Measurements from ENCODE around the gene MARCKS. TPM values are rescaled to one million over a fixed set of nuclear protein-coding genes. Genes with fewer than 3 reads are reported as not detected.

MARCKS gene
- total RNA-seq, 2 donors from 2014 or later, result 34.3 TPM

DNA sequence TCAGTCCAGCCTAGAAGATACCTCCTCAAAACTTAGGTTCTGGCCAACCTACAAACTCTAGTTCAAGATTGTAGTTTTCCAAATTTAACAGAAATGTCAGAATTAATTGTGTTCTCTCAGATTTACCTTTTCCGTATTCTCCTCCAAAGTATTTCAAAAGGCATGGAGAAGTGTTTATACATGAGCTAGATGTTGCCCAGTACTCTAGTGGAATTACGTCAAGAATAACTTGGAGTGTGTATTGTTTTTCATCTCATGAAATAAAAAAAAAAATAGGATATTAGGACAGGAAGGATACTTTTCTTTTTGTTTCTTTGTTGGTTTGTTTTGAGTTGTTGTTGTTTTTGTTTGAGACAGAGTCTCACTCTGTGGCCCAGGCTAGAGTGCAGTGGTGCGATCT lies 32.3 kb upstream of the MARCKS start:
- Histone ChIP-seq H3K36me3 (no peaks in the 10 kb centered on the region), H3K27ac (no peak overlapping the region), H3K4me3 (no peak overlapping the region), H3K4me1 (ENCODE audit: control insufficient read depth in 1 of 2, low read depth in 2 of 2) (peaks cover 0 to 8% of the 10 kb centered on the region in 2 donors), H3K27me3 (replicated peaks; ENCODE audit: insufficient read depth) (no peaks in the 10 kb centered on the region), H3K9me3 (no peaks in the 10 kb centered on the region)
- TF ChIP-seq, protein P1, sequence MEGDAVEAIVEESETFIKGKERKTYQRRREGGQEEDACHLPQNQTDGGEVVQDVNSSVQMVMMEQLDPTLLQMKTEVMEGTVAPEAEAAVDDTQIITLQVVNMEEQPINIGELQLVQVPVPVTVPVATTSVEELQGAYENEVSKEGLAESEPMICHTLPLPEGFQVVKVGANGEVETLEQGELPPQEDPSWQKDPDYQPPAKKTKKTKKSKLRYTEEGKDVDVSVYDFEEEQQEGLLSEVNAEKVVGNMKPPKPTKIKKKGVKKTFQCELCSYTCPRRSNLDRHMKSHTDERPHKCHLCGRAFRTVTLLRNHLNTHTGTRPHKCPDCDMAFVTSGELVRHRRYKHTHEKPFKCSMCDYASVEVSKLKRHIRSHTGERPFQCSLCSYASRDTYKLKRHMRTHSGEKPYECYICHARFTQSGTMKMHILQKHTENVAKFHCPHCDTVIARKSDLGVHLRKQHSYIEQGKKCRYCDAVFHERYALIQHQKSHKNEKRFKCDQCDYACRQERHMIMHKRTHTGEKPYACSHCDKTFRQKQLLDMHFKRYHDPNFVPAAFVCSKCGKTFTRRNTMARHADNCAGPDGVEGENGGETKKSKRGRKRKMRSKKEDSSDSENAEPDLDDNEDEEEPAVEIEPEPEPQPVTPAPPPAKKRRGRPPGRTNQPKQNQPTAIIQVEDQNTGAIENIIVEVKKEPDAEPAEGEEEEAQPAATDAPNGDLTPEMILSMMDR (IDR thresholded peaks at IDR 0.05), result no peak
- DNase-seq (ENCODE audit: low spot score) (no peak), ATAC-seq (ENCODE audit: insufficient number of reproducible peaks, low FRiP score, low read depth) (no peak)

DNA sequence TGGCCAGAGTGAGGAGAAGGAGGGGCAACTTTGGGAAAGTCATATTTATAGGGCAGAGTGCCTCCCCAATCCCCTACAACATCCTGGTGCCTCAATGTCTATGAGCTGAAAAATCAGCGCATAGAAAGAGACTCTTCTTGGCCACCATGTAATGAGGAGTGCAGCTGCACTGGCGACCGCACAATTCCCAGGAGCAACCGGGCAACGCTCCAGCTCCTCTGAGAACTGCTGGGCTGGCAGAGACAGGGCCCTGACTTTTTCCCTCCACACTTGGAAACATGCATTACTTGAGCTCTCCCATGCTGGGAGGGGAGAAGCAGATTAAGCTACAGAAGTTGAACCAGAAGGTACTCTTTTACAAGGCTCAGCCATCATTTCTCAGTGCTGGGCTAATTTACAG lies 31.4 kb upstream of the MARCKS start:
- TF ChIP-seq, protein P1 (IDR thresholded peaks at IDR 0.05), result no peak
- DNase-seq (ENCODE audit: low spot score), result peak; percentile 8
- Histone ChIP-seq H3K27ac (no peak overlapping the region), H3K4me1 (ENCODE audit: control insufficient read depth in 1 of 2, low read depth in 2 of 2) (peaks cover 0 to 8% of the 10 kb centered on the region in 2 donors), H3K9me3 (no peaks in the 10 kb centered on the region), H3K27me3 (replicated peaks; ENCODE audit: insufficient read depth) (no peaks in the 10 kb centered on the region), H3K36me3 (no peaks in the 10 kb centered on the region), H3K4me3 (no peak overlapping the region)
- no peak for ATAC-seq (ENCODE audit: insufficient number of reproducible peaks, low FRiP score, low read depth)

DNA sequence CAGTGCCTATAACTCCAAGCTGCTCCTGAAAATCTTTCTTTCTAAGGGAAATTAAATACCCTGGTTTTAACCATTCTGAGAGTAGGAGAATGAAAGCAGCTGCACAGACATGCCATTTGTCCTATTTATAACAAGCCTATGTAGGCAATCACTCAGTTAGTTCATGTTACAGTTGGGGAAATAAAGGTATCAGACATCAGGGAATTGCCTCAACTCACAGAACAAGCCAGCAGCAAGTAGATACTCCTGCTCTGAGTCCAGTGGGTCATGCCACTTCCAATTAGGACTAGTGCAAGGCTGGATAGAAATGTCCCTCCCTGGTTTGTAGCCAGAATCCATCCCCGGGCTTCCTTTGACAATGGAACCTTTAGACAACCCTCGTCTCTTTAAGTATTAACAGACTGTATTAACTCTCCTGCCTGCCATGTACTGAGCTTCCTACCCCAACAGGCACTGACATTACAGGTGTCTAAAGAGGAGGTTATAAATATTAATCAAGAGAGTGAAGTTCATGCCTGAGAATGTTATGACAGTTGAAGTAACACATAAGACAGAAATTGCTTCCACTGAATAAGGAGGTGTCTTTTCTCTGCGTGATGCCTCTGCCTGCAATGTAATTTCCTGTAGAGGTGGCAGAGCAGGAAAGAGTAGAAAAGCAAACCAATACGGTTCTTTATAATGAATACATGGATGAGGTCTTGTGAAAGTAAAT lies 28.0 kb upstream of the MARCKS start:
- Histone ChIP-seq H3K4me3 (no peak overlapping the region), H3K9me3 (no peaks in the 10 kb centered on the region), H3K4me1 (ENCODE audit: control insufficient read depth in 1 of 2, low read depth in 2 of 2) (peaks cover 0 to 8% of the 10 kb centered on the region in 2 donors), H3K36me3 (no peaks in the 10 kb centered on the region), H3K27me3 (replicated peaks; ENCODE audit: insufficient read depth) (no peaks in the 10 kb centered on the region), H3K27ac (no peak overlapping the region)
- TF ChIP-seq, protein P1 (IDR thresholded peaks at IDR 0.05), result no peak
- no peak for DNase-seq (ENCODE audit: low spot score)
- ATAC-seq (ENCODE audit: insufficient number of reproducible peaks, low FRiP score, low read depth), result no peak

DNA sequence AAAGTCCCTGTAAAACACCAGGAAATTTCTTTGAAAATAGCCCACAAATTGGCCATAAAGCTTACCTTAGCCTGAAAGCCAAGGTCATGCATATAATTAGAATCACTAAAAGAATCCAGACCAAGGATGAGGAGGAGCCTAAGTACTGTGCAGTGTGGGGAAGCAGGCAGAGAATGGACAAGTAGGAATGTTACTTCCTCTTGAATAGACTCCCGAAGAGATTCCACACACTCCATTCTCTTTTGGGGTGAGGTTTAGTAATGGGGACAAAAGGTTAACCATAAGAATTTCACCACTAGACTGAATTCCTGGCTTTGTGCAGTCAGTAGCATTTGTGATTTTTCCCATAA lies 27.5 kb upstream of the MARCKS start:
- no peak for DNase-seq (ENCODE audit: low spot score)
- no peak overlapping the region for H3K4me3 ChIP-seq
- no peak overlapping the region for H3K27ac ChIP-seq
- H3K36me3 ChIP-seq, result no peaks in the 10 kb centered on the region
- TF ChIP-seq, protein P1 (IDR thresholded peaks at IDR 0.05), result no peak
- peaks cover 0 to 8% of the 10 kb centered on the region in 2 donors for H3K4me1 ChIP-seq (ENCODE audit: control insufficient read depth in 1 of 2, low read depth in 2 of 2)
- no peaks in the 10 kb centered on the region for H3K9me3 ChIP-seq
- H3K27me3 ChIP-seq (replicated peaks; ENCODE audit: insufficient read depth), result no peaks in the 10 kb centered on the region
- no peak for ATAC-seq (ENCODE audit: insufficient number of reproducible peaks, low FRiP score, low read depth)

DNA sequence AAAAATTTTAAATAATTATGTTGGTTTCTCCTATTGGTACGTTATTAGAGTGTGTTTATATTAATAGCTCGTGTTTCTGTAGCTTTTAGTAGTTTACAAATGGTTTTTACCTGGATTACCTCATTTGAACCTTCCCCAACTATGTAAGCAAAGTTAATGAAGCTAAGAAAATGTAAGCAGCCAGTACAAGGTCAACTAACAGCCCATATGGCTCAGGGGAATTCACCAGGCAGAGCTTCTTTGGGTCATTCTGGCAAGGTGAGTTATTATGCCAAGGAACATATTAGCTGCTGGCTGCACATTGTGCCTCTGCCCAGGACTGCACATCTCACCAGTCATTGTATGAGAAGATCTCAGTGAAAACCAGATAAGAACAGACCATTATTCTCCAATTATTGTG lies 27.0 kb upstream of the MARCKS start:
- no peaks in the 10 kb centered on the region for H3K27me3 ChIP-seq (replicated peaks; ENCODE audit: insufficient read depth)
- no peak overlapping the region for H3K4me3 ChIP-seq
- H3K27ac ChIP-seq, result no peak overlapping the region
- TF ChIP-seq, protein P1 (IDR thresholded peaks at IDR 0.05), result no peak
- H3K36me3 ChIP-seq, result no peaks in the 10 kb centered on the region
- no peak for ATAC-seq (ENCODE audit: insufficient number of reproducible peaks, low FRiP score, low read depth)
- H3K9me3 ChIP-seq, result no peaks in the 10 kb centered on the region
- H3K4me1 ChIP-seq (ENCODE audit: control insufficient read depth in 1 of 2, low read depth in 2 of 2), result peaks cover 0 to 8% of the 10 kb centered on the region in 2 donors
- DNase-seq (ENCODE audit: low spot score), result no peak

All from thoracic aorta (tissue), 2 donors.